B cell (primary cell): ENCODE data around the gene NT5DC3. TPM values are rescaled to one million over a fixed set of nuclear protein-coding genes. Genes with fewer than 3 reads are reported as not detected.

Source experiments
- ATAC-seq: fragments of 200-7000 bp; cut with Tn5 transposase; one replicate; pipeline ENCODE4 v1.10.0; 2021; ENCODE audit warnings: low read depth, mild to moderate bottlenecking, moderate number of reproducible peaks, moderate library complexity
- CTCF ChIA-PET: fragments of 350-600 bp; sonication (Branson Sonifier 250); formaldehyde crosslinking; loops from one replicate; lab custom pipeline; 2021; ENCODE audit warnings: antibody characterized with exemption, inconsistent platforms; lab: Charles Lee
- POLR2A ChIA-PET: fragments of 350-600 bp; sonication (Branson Sonifier 250); formaldehyde crosslinking; loops from one replicate; lab custom pipeline; 2021; ENCODE audit warnings: antibody characterized with exemption; lab: Charles Lee
- DNase-seq: peaks from one replicate; pipeline ENCODE4 v3.0.0; 2013
- H2AFZ ChIP-seq: 2 replicates; pipeline ENCODE4 v1.6.1; 2012; ENCODE audit warnings: mild to moderate bottlenecking, low read depth, low read length; ENCODE audit not compliant: insufficient read depth, poor library complexity, severe bottlenecking
- H3K27ac ChIP-seq, 2 donors: 1 replicate in 1 of 2; 2 replicates in 1 of 2; pipeline ENCODE4 v1.5.1; 2012 to 2013; ENCODE audit warnings: low read length in 2 of 2, mild to moderate bottlenecking in 2 of 2, moderate library complexity in 1 of 2
- H3K27me3 ChIP-seq, 4 experiments: fragments of 200-600 bp in 1 of 4; sonication (generic) in 1 of 4; replicated peaks in 1 of 4; 1 replicate in 2 of 4; 2 replicates in 2 of 4; pipeline versions ENCODE4 v1.6.1 to v1.7.0; 2013 to 2016; ENCODE audit warnings: low read length in 3 of 4, mild to moderate bottlenecking in 2 of 4, mixed read lengths in 1 of 4, moderate library complexity in 1 of 4; ENCODE audit not compliant: insufficient read depth in 4 of 4, control insufficient read depth in 3 of 4; ENCODE audit errors: control extremely low read depth in 1 of 4
- H3K36me3 ChIP-seq, 2 experiments: replicated peaks in 1 of 2; 1 replicate in 1 of 2; 2 replicates in 1 of 2; pipeline versions ENCODE4 v1.6.1 to v1.7.1; 2013; ENCODE audit warnings: low read length in 1 of 2; ENCODE audit not compliant: insufficient read depth in 2 of 2, control insufficient read depth in 1 of 2; ENCODE audit errors: control extremely low read depth in 1 of 2, extremely low read depth in 1 of 2
- H3K4me1 ChIP-seq, 2 donors: fragments of 200-600 bp in 1 of 2; sonication (generic) in 1 of 2; 1 replicate in 1 of 2; 2 replicates in 1 of 2; pipeline versions ENCODE4 v1.5.1 to v1.6.1; 2013 to 2017; ENCODE audit warnings: low read length in 2 of 2; ENCODE audit not compliant: control insufficient read depth in 2 of 2, insufficient read depth in 2 of 2
- H3K4me2 ChIP-seq: replicated peaks from 2 replicates; pipeline ENCODE3; 2012; ENCODE audit warnings: mild to moderate bottlenecking, low read depth, low read length; ENCODE audit not compliant: poor library complexity, severe bottlenecking
- H3K4me3 ChIP-seq, 5 experiments: fragments of 200-600 bp in 1 of 5; sonication (generic) in 1 of 5; 1 replicate in 3 of 5; 2 replicates in 2 of 5; pipeline versions ENCODE4 v1.5.1 to v1.7.0; 2011 to 2016; ENCODE audit warnings: low read length in 4 of 5, mild to moderate bottlenecking in 4 of 5, low read depth in 2 of 5, control low read depth in 1 of 5, moderate library complexity in 1 of 5; ENCODE audit not compliant: insufficient read depth in 1 of 5; ENCODE audit errors: control extremely low read depth in 1 of 5, extremely low read depth in 1 of 5
- H3K79me2 ChIP-seq: fragments of 200-600 bp; sonication (generic); one replicate; pipeline ENCODE4 v1.6.0; 2016; ENCODE audit warnings: low read length; ENCODE audit not compliant: control insufficient read depth, insufficient read depth
- H3K9ac ChIP-seq: fragments of 200-600 bp; sonication (generic); 2 replicates; pipeline ENCODE4 v1.6.1; 2017; ENCODE audit warnings: mild to moderate bottlenecking, low read length, moderate library complexity
- H3K9me3 ChIP-seq, 3 donors: one replicate each; pipeline versions ENCODE4 v1.6.1 to v1.7.1; 2013; ENCODE audit warnings: low read length in 2 of 3; ENCODE audit not compliant: control insufficient read depth in 2 of 3, insufficient read depth in 1 of 3; ENCODE audit errors: control extremely low read depth in 1 of 3
- H4K20me1 ChIP-seq: 2 replicates; pipeline ENCODE4 v1.6.0; 2012; ENCODE audit warnings: mild to moderate bottlenecking, low read length; ENCODE audit not compliant: insufficient read depth, control insufficient read depth, poor library complexity, severe bottlenecking
- H3K27ac Mint-ChIP-seq: one replicate; pipeline ENCODE4 v1.8.0; 2021; ENCODE audit warnings: mixed read lengths
- H3K27me3 Mint-ChIP-seq: one replicate; pipeline ENCODE4 v1.8.0; 2021; ENCODE audit warnings: mixed read lengths
- H3K4me1 Mint-ChIP-seq: one replicate; pipeline ENCODE4 v1.8.0; 2021; ENCODE audit warnings: mixed read lengths
- H3K4me3 Mint-ChIP-seq: one replicate; pipeline ENCODE4 v1.8.0; 2021; ENCODE audit warnings: mixed read lengths
- H3K9me3 Mint-ChIP-seq: one replicate; pipeline ENCODE4 v1.8.0; 2022; ENCODE audit warnings: mixed read lengths; ENCODE audit not compliant: insufficient read depth
- CTCF ChIP-seq: fragments of 200-600 bp; IDR thresholded peaks from one replicate; pipeline ENCODE4 v1.8.0; 2022; ENCODE audit warnings: antibody characterized with exemption, mild to moderate bottlenecking
- EZH2 ChIP-seq: IDR thresholded peaks from 2 replicates; pipeline ENCODE4 v1.6.1; 2012; ENCODE audit warnings: borderline replicate concordance, low read depth, mild to moderate bottlenecking, moderate library complexity, low read length; ENCODE audit not compliant: insufficient read depth, poor library complexity, severe bottlenecking
- WGBS: methylation state at CpG from one replicate; pipeline ENCODE4 v1.1.5; 2013; ENCODE audit warnings: missing lambda C conversion rate; ENCODE audit not compliant: insufficient coverage; 5-methylcytosine and 5-hydroxymethylcytosine counted together
- intact Hi-C: fragments of 100-400 bp; cut with micrococcal nuclease; formaldehyde crosslinking; loops from one replicate; pipeline ENCODE4 v1.10.0; 2022
- polyA plus RNA-seq: library from polyadenylated mRNA; depleted of rRNA; stranded (reverse); fragments of >200 nt; gene quantifications from 2 replicates; pipeline ENCODE4 v1.2.3, GENCODE V29; 2012
- total RNA-seq, 2 donors: library from RNA; stranded (reverse); fragments of 120-200 nt in 1 of 2; gene quantifications; 1 replicate in 1 of 2; 2 replicates in 1 of 2; pipeline versions ENCODE4 v1.2.3 to v1.2.4, GENCODE V29; 2013 to 2022

NT5DC3 gene
- total and polyA plus RNA-seq, 2 donors (not counting 1 experiment from before 2014, with no cell fraction given), result 4.4 to 10.6 TPM

- TF ChIP-seq CTCF (no peak), EZH2 (no peak)
- Histone ChIP-seq H3K27me3 (no peaks in the 10 kb centered on the region), H3K9ac (no peak overlapping the region), H2AFZ (no peak overlapping the region), H3K36me3 (no peaks in the 10 kb centered on the region), H3K27ac (no peak overlapping the region), H3K4me1 (peaks cover 3% of the 10 kb centered on the region in 2 donors), H3K4me2 (no peak overlapping the region), H3K9me3 (no peaks in the 10 kb centered on the region), H4K20me1 (no peaks in the 10 kb centered on the region), H3K4me3 (no peak overlapping the region), H3K79me2 (no peaks in the 10 kb centered on the region)
- ChIA-PET CTCF (interaction anchor here (1.6 kb wide), 1 partner anchor 9 kb away, joined by 5 read pairs; no protein-coding TSS in a partner anchor), POLR2A (interaction anchor here (1.2 kb wide), 1 partner anchor 43 kb away, joined by 4 read pairs; no protein-coding TSS in a partner anchor)
- Mint-ChIP-seq H3K4me3 (no peak overlapping the region), H3K27ac (no peak overlapping the region), H3K27me3 (no peaks in the 10 kb centered on the region), H3K4me1 (peaks cover 7% of the 10 kb centered on the region), H3K9me3 (no peaks in the 10 kb centered on the region)
- ATAC-seq (no peak), DNase-seq (no peak)
- 35% methylated on average over 2 of the region's 4 CpGs for WGBS
- intact Hi-C loops, result no loop called here
Observed at GRCh38 chr12:103886195-103886797, 45.3 kb upstream of the NT5DC3 start.

- no peaks in the 10 kb centered on the region for H3K27me3 ChIP-seq
- ChIA-PET CTCF (interaction anchor here (0.6 to 2.2 kb wide), 18 partner anchors 11 to 228 kb away, joined by 3 to 43 read pairs (median 4); partner anchors contain the start of gene HSP90B1), POLR2A (interaction anchor here (0.7 to 1.0 kb wide), 2 partner anchors 45 to 81 kb away, joined by 3 to 5 read pairs; partner anchors contain the start of genes HSP90B1 and TDG)
- intact Hi-C loops, result loop anchor here (1.0 to 5.0 kb wide), 3 partner anchors 44 to 94 kb away; partner anchors contain the start of gene TDG
- Mint-ChIP-seq H3K27me3 (no peaks in the 10 kb centered on the region), H3K4me3 (no peak overlapping the region), H3K4me1 (peaks cover 22% of the 10 kb centered on the region), H3K9me3 (no peaks in the 10 kb centered on the region), H3K27ac (no peak overlapping the region)
- 0% methylated on average over 1 of the region's 4 CpGs for WGBS
- no peak for TF ChIP-seq EZH2
- peak; percentile 65 for TF ChIP-seq CTCF
- peaks cover 11 to 15% of the 10 kb centered on the region in 2 donors for H3K4me1 ChIP-seq
- H3K27ac ChIP-seq, result no peak overlapping the region
- no peak overlapping the region for H3K4me3 ChIP-seq
- H4K20me1 ChIP-seq, result no peaks in the 10 kb centered on the region
- no peaks in the 10 kb centered on the region for H3K36me3 ChIP-seq
- H3K79me2 ChIP-seq, result no peaks in the 10 kb centered on the region
- peak overlapping the region; percentile 10 for H2AFZ ChIP-seq
- no peak overlapping the region for H3K4me2 ChIP-seq
- no peak overlapping the region for H3K9ac ChIP-seq
- DNase-seq (peak; percentile 55), ATAC-seq (peak; percentile 56)
- H3K9me3 ChIP-seq, result no peaks in the 10 kb centered on the region
Observed at GRCh38 chr12:103884316-103884715, 43.3 kb upstream of the NT5DC3 start.
